CD14-positive monocyte (primary cell): ENCODE measurements around the gene SMIM10L1. TPM values are rescaled to one million over a fixed set of nuclear protein-coding genes. Genes with fewer than 3 reads are reported as not detected.

Experiments
- DNase-seq, 3 donors: peaks; one replicate each; pipeline ENCODE4 v3.0.0-alpha.2; 2011 to 2022
- H2AFZ ChIP-seq: 2 replicates; pipeline ENCODE4 v1.6.0; 2012; ENCODE audit warnings: mild to moderate bottlenecking, low read depth, low read length, inconsistent platforms; ENCODE audit not compliant: insufficient read depth, poor library complexity, severe bottlenecking
- H3K27ac ChIP-seq, 2 donors: 1 replicate in 1 of 2; 2 replicates in 1 of 2; pipeline ENCODE4 v1.5.1; 2012 to 2013; ENCODE audit warnings: low read length in 2 of 2, control low read depth in 1 of 2, inconsistent platforms in 1 of 2, low read depth in 1 of 2, mild to moderate bottlenecking in 1 of 2
- H3K27me3 ChIP-seq, 2 donors: one replicate each; pipeline versions ENCODE4 v1.6.0 to v1.6.1; 2011 to 2013; ENCODE audit warnings: low read length in 2 of 2; ENCODE audit not compliant: control insufficient read depth in 2 of 2, insufficient read depth in 2 of 2
- H3K36me3 ChIP-seq, 2 donors: replicated peaks in 1 of 2; 1 replicate in 1 of 2; 2 replicates in 1 of 2; pipeline versions ENCODE4 v1.5.1 to v1.6.1; 2012 to 2013; ENCODE audit warnings: low read length in 2 of 2, control low read depth in 1 of 2, inconsistent platforms in 1 of 2, mild to moderate bottlenecking in 1 of 2; ENCODE audit not compliant: insufficient read depth in 2 of 2, control insufficient read depth in 1 of 2
- H3K4me1 ChIP-seq, 2 donors: 1 replicate in 1 of 2; 2 replicates in 1 of 2; pipeline versions ENCODE4 v1.5.1 to v1.6.1; 2012 to 2013; ENCODE audit warnings: low read length in 2 of 2, control low read depth in 1 of 2, inconsistent platforms in 1 of 2, mild to moderate bottlenecking in 1 of 2, moderate library complexity in 1 of 2; ENCODE audit not compliant: insufficient read depth in 2 of 2, control insufficient read depth in 1 of 2
- H3K4me2 ChIP-seq: replicated peaks from 2 replicates; pipeline ENCODE3; 2012; ENCODE audit warnings: low read length, moderate library complexity, mild to moderate bottlenecking; ENCODE audit not compliant: poor library complexity, severe bottlenecking; ENCODE audit errors: extremely low read depth
- H3K4me3 ChIP-seq, 3 experiments: fragments of 200-600 bp in 1 of 3; sonication (generic) in 1 of 3; replicated peaks in 1 of 3; 1 replicate in 2 of 3; 2 replicates in 1 of 3; pipeline ENCODE4 v1.5.1; 2011 to 2013; ENCODE audit warnings: low read length in 3 of 3, mild to moderate bottlenecking in 3 of 3, control low read depth in 2 of 3, low read depth in 2 of 3, inconsistent platforms in 1 of 3, moderate library complexity in 1 of 3
- H3K79me2 ChIP-seq: 2 replicates; pipeline ENCODE4 v1.6.0; 2012; ENCODE audit warnings: mild to moderate bottlenecking, control low read depth, inconsistent platforms, low read length, moderate library complexity; ENCODE audit not compliant: insufficient read depth
- H3K9ac ChIP-seq: 2 replicates; pipeline ENCODE4 v1.6.0; 2017; ENCODE audit warnings: low read length, mild to moderate bottlenecking; ENCODE audit not compliant: insufficient read depth, poor library complexity, severe bottlenecking
- H3K9me3 ChIP-seq, 2 donors: replicated peaks in 1 of 2; 1 replicate in 1 of 2; 2 replicates in 1 of 2; pipeline versions ENCODE4 v1.5.1 to v1.6.1; 2012 to 2013; ENCODE audit warnings: low read length in 2 of 2, control low read depth in 1 of 2; ENCODE audit not compliant: control insufficient read depth in 1 of 2, insufficient read depth in 1 of 2
- H4K20me1 ChIP-seq: 2 replicates; pipeline ENCODE4 v1.6.0; 2012; ENCODE audit warnings: mild to moderate bottlenecking, low read length, control low read depth, moderate library complexity; ENCODE audit not compliant: insufficient read depth
- H3K27ac Mint-ChIP-seq, 7 donors: one replicate each; pipeline ENCODE4 v1.8.0; 2020; ENCODE audit warnings: mild to moderate bottlenecking in 7 of 7, mixed read lengths in 7 of 7, moderate library complexity in 6 of 7, inconsistent platforms in 2 of 7
- H3K27me3 Mint-ChIP-seq, 3 donors: one replicate each; pipeline ENCODE4 v1.8.0; 2021 to 2022; ENCODE audit warnings: low read depth in 3 of 3, mild to moderate bottlenecking in 3 of 3, mixed read lengths in 3 of 3, moderate library complexity in 3 of 3, inconsistent platforms in 1 of 3
- H3K36me3 Mint-ChIP-seq, 2 donors: one replicate each; pipeline ENCODE4 v1.8.0; 2020; ENCODE audit warnings: mixed read lengths in 2 of 2, inconsistent platforms in 1 of 2, mild to moderate bottlenecking in 1 of 2
- H3K4me1 Mint-ChIP-seq: one replicate; pipeline ENCODE4 v1.8.0; 2020; ENCODE audit warnings: mild to moderate bottlenecking, mixed read lengths
- H3K4me3 Mint-ChIP-seq, 2 donors: one replicate each; pipeline ENCODE4 v1.8.0; 2020; ENCODE audit warnings: mild to moderate bottlenecking in 2 of 2, mixed read lengths in 2 of 2, moderate library complexity in 1 of 2
- H3K9me3 Mint-ChIP-seq, 7 donors: one replicate each; pipeline ENCODE4 v1.8.0; 2020 to 2022; ENCODE audit warnings: mixed read lengths in 7 of 7, mild to moderate bottlenecking in 6 of 7, moderate library complexity in 6 of 7, inconsistent platforms in 2 of 7
- CTCF ChIP-seq: fragments of 200-600 bp; IDR thresholded peaks from one replicate; pipeline ENCODE4 v1.8.0; 2022; ENCODE audit warnings: antibody characterized with exemption, mild to moderate bottlenecking
- WGBS: methylation state at CpG from one replicate; pipeline ENCODE4 v1.1.5; 2013; ENCODE audit warnings: missing lambda C conversion rate; ENCODE audit not compliant: insufficient coverage; 5-methylcytosine and 5-hydroxymethylcytosine counted together
- intact Hi-C, 2 donors: fragments of 100-400 bp; cut with micrococcal nuclease; formaldehyde crosslinking; loops; one replicate each; pipeline versions ENCODE4 v1.15.0 to v1.15.1; 2023
- polyA plus RNA-seq, 3 donors: library from polyadenylated mRNA; depleted of rRNA in 1 of 3; unstranded in 2 of 3; stranded (reverse) in 1 of 3; fragments of 300-500 nt in 2 of 3; fragments of >200 nt in 1 of 3; fragmentation: Illumina TruSeq in 2 of 3; gene quantifications; 1 replicate in 2 of 3; 2 replicates in 1 of 3; pipeline ENCODE4 v1.2.3, GENCODE V29; 2012 to 2021

The SMIM10L1 gene
- polyA plus RNA-seq, 3 donors: 1.4 to 7.8 (median 7.3) TPM

- peaks cover 38% of the 10 kb centered on the region for H4K20me1 ChIP-seq
- no CpG with 5 or more reads among the region's 1 CpG for WGBS
- H3K4me1 ChIP-seq: no peaks in the 10 kb centered on the region
- Mint-ChIP-seq H3K27ac (no peak overlapping the region), H3K27me3 (no peaks in the 10 kb centered on the region), H3K4me3 (no peak overlapping the region), H3K36me3 (peaks cover 35 to 39% of the 10 kb centered on the region in 2 donors), H3K9me3 (peaks cover 0 to 5% (median 0%) of the 10 kb centered on the region in 7 donors), H3K4me1 (peaks cover 1% of the 10 kb centered on the region)
- no peak for TF ChIP-seq CTCF
- H3K36me3 ChIP-seq: peaks cover 3 to 42% of the 10 kb centered on the region in 2 donors
- no peaks in the 10 kb centered on the region for H3K9me3 ChIP-seq
- H2AFZ ChIP-seq: no peak overlapping the region
- no peak overlapping the region for H3K4me2 ChIP-seq
- peaks cover 94% of the 10 kb centered on the region for H3K79me2 ChIP-seq
- H3K9ac ChIP-seq: no peak overlapping the region
- no peak overlapping the region for H3K4me3 ChIP-seq
- intact Hi-C loops: no loop called here
- H3K27ac ChIP-seq: no peak overlapping the region
- no peaks in the 10 kb centered on the region for H3K27me3 ChIP-seq
- no peak for DNase-seq
These were observed 8.5 kb upstream of the SMIM10L1 start for GRCh38 chr12:11162502-11162901.

- no peak overlapping the region for H3K27ac ChIP-seq
- no peaks in the 10 kb centered on the region for H3K27me3 ChIP-seq
- peaks cover 6% of the 10 kb centered on the region for H3K4me1 Mint-ChIP-seq
- H3K27me3 Mint-ChIP-seq: no peaks in the 10 kb centered on the region
- H3K9ac ChIP-seq: no peak overlapping the region
- no peak overlapping the region for H2AFZ ChIP-seq
- intact Hi-C loops: no loop called here
- H3K79me2 ChIP-seq: peaks cover 97% of the 10 kb centered on the region
- H4K20me1 ChIP-seq: peaks cover 38% of the 10 kb centered on the region
- H3K36me3 Mint-ChIP-seq: peaks cover 30 to 39% of the 10 kb centered on the region in 2 donors
- no peak overlapping the region for H3K27ac Mint-ChIP-seq
- no peak overlapping the region for H3K4me3 ChIP-seq
- H3K4me3 Mint-ChIP-seq: no peak overlapping the region
- TF ChIP-seq CTCF: no peak
- H3K9me3 Mint-ChIP-seq: peaks cover 0 to 2% (median 0%) of the 10 kb centered on the region in 7 donors
- H3K9me3 ChIP-seq: no peaks in the 10 kb centered on the region
- no peak for DNase-seq
- no peaks in the 10 kb centered on the region for H3K4me1 ChIP-seq
- peaks cover 3 to 36% of the 10 kb centered on the region in 2 donors for H3K36me3 ChIP-seq
- no peak overlapping the region for H3K4me2 ChIP-seq
These were observed 6.6 kb upstream of the SMIM10L1 start for GRCh38 chr12:11164384-11164783.
